Liver (tissue), 3 donors: ENCODE data around the gene EDEM2.

Experiments used
- RAD21 ChIP-seq, 2 donors: IDR thresholded peaks; 2 replicates each; pipeline ENCODE4 v1.6.1; 2016; ENCODE audit warnings: antibody characterized with exemption in 2 of 2, mild to moderate bottlenecking in 2 of 2
- SP1 ChIP-seq: IDR thresholded peaks from 2 replicates; pipeline ENCODE4 v1.6.1; 2018; ENCODE audit warnings: antibody characterized with exemption, mild to moderate bottlenecking
- TAF1 ChIP-seq: conservative IDR thresholded peaks from 2 replicates; pipeline ENCODE4 v1.6.1; 2016; ENCODE audit warnings: antibody characterized with exemption, mild to moderate bottlenecking
- YY1 ChIP-seq: IDR thresholded peaks from 2 replicates; pipeline ENCODE4 v1.6.1; 2016; ENCODE audit warnings: antibody characterized with exemption, mild to moderate bottlenecking
- ZBTB33 ChIP-seq: IDR thresholded peaks from 2 replicates; pipeline ENCODE4 v1.6.1; 2016; ENCODE audit warnings: antibody characterized with exemption
- TF ChIP-seq, protein P1 (sequence below): fragments of 150-350 bp; IDR thresholded peaks from 2 replicates; pipeline ENCODE4 v1.5.1; 2017; ENCODE audit warnings: improper control_type of control experiment, low read depth, low read length; ENCODE audit not compliant: missing input control
- TF ChIP-seq, protein P2 (sequence below): IDR thresholded peaks from 2 replicates; pipeline ENCODE4 v1.6.1; 2016; ENCODE audit warnings: antibody characterized with exemption
- donor health status: healthy.
- donor health status: healthy.

- TF ChIP-seq, protein P1, sequence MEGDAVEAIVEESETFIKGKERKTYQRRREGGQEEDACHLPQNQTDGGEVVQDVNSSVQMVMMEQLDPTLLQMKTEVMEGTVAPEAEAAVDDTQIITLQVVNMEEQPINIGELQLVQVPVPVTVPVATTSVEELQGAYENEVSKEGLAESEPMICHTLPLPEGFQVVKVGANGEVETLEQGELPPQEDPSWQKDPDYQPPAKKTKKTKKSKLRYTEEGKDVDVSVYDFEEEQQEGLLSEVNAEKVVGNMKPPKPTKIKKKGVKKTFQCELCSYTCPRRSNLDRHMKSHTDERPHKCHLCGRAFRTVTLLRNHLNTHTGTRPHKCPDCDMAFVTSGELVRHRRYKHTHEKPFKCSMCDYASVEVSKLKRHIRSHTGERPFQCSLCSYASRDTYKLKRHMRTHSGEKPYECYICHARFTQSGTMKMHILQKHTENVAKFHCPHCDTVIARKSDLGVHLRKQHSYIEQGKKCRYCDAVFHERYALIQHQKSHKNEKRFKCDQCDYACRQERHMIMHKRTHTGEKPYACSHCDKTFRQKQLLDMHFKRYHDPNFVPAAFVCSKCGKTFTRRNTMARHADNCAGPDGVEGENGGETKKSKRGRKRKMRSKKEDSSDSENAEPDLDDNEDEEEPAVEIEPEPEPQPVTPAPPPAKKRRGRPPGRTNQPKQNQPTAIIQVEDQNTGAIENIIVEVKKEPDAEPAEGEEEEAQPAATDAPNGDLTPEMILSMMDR = no peak
- no peak for TF ChIP-seq SP1
- no peak for TF ChIP-seq TAF1
- TF ChIP-seq, protein P2, sequence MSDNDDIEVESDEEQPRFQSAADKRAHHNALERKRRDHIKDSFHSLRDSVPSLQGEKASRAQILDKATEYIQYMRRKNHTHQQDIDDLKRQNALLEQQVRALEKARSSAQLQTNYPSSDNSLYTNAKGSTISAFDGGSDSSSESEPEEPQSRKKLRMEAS = no peak
- no peak for TF ChIP-seq RAD21 (IDR thresholded peaks at IDR 0.05)
- no peak for TF ChIP-seq YY1
- TF ChIP-seq ZBTB33 = no peak
Observed at GRCh38 chr20:35171438-35171752, 24.3 kb upstream of the EDEM2 start.
